Suppressor macrophage (primary cell): Measurements from ENCODE around the gene DENND10.
"Not testable (repeated sequence)": the region's sequence is repeated elsewhere in the genome, so short reads cannot be mapped to it uniquely, and the experiment has no call there.

Source experiments
- DNase-seq, 4 experiments: peaks; one replicate each; pipeline ENCODE4 v3.0.0-alpha.2; 2020 to 2022

The DENND10 gene

GRCh38 chr10:119098576-119098975 is 5.3 kb upstream of the DENND10 start:
- no peak for DNase-seq

- peak in 3 of 4 experiments; percentile 47 to 76 (median 55) for DNase-seq
Observed at GRCh38 chr10:119100434-119101238, 3.3 kb upstream of the DENND10 start.

- DNase-seq: no peak
Observed at GRCh38 chr10:119101366-119102098, 2.4 kb upstream of the DENND10 start.

GRCh38 chr10:119103241-119103902 is 541 bp upstream of the DENND10 start:
- no peak for DNase-seq

DNA sequence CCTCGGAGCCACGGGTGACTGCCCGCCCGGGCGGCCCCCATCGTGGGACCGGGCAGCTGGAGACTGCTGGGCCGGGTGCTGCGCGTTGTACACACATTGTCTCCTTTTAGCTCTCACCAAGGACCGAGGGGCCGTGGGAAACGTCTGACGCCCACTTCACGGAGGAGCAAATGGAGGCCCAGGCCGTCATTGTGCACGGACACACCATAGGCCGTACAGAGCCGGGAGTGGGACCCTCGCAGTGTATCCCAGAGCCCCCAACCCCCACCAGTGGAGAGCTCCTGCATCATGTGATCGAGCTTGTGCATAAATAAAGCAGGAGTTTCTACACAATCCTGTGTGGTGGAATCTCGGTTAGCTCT is 722 bp downstream of the DENND10 start:
- peak in 2 of 4 experiments; percentile 21 to 22 for DNase-seq

DNA sequence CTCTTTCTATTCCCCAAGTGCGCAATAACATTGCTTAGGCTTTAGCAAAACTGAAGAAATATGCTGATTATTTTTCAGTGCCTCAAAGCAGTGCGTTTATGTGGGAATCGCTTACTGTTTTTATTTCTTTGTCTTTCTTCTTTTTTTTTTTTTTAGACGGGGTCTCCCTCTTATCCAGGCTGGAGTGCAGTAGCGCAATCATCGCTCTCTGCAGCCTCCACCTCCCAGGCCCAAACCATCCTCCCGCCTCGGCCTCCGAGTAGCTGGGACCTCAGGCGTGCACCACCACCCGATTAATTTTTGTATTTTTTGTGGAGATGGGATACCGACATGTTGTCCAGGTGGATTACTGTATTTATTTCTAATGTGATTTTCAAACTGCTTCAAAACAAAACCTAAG is 1.2 kb downstream of the DENND10 start:
- no peak for DNase-seq

- not testable (repeated sequence) for DNase-seq
Observed at GRCh38 chr10:119105899-119106298, 2.0 kb downstream of the DENND10 start.

GRCh38 chr10:119107106-119107505 is 3.2 kb downstream of the DENND10 start:
- not testable (repeated sequence) for DNase-seq

DNA sequence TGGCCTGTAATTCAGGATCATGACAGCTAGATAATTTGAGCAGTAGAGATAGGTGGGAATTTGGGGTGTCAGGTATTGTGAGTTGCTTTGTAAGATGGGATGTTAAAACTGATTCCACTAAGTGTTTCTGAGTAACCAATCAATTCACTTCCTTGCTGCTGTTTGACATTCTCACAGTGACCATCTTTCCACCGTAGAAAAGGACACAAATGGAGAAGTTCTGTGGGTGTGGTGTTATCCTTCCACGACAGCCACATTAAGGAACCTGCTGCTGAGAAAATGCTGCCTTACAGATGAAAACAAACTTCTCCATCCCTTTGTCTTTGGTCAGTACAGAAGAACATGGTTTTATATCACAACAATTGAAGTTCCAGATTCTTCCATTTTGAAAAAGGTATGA is 3.9 kb downstream of the DENND10 start:
- peak; percentile 17 to 64 (median 40) for DNase-seq

DNA sequence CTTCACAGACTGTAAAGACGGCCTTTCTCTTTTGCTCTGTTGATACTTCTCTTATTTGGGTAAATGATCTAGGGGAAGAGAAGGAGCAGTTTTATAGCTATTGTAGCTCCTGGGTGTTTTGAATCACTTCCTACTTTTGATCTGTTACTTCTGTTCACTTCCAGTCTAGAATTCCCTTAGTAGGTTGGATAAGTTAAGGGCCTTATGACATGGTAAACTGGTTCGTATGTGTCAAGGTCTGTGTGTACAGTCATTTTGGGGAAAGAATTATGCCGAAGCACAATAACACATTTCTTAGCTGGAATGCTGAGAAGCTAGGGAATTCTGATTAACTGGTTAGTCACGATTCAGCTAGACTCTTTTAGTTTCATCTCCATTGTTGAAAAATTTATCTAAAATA is 8.1 kb downstream of the DENND10 start:
- DNase-seq: peak in 3 of 4 experiments; percentile 22 to 71 (median 68)

DNA sequence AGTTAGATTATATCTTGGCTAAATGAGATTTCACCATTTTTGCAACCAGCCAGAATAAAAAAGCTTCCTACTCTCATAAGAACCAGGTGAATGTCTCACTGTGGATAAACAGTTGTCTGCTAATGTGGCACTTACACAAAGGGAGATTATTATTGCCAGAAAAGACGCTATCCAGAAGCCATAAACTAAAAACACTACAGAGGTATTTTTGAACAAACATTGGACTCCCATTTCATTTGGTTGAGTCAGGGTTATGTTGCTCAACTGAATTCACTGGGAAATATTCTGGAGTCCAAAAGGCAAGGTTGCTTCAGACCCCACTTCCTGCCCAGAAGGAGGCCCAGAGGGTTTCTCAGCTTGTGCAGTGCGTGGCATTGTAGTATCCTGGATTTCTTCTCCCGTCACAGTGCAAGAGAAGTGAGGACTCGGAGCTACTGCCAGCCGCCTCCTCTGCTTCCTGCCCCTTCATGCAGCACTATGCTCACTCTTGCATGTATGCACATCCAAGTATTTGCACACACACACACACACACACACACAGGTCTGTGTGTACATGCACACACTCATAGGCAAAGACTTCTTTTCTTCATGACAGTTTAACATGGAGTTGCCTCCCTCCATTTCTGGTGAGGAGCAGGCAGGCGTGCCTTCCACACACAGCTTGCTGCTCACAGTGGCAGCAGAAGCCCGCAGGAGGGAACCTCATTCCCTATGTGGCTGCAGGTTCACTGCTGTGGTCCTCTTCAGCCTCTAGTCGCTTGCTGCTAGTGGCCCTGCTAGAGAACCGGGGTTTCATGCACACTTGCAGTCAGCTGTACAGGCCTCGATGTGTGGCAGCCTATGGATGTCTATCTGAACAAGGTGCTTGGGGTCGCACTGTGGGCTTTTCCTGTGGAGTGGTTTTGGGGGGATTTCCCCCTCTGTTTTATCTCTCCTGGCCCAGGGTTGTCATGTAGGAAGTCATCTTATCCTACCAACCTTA is 10.1 kb downstream of the DENND10 start:
- peak; percentile 77 to 85 (median 80) for DNase-seq

DNA sequence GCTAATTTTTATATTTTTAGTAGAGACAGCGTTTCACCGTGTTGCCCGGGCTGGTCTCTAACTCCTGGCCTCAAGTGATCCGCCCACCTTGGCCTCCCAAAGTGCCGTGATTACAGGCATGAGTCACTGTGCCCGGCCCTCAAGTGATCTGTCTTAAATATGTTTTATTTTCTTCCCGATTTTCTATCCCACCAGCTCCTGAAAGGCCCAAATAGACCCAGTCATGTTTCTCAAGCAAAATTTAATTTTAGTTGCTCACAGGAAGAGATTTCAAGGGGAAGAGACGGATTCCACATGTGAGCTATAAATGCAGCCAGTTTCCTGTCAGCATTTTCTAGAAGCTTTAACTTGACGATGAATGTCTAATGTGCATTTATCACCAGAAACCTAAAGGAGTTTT is 12.0 kb downstream of the DENND10 start:
- peak in 3 of 4 experiments; percentile 30 to 57 (median 53) for DNase-seq

DNA sequence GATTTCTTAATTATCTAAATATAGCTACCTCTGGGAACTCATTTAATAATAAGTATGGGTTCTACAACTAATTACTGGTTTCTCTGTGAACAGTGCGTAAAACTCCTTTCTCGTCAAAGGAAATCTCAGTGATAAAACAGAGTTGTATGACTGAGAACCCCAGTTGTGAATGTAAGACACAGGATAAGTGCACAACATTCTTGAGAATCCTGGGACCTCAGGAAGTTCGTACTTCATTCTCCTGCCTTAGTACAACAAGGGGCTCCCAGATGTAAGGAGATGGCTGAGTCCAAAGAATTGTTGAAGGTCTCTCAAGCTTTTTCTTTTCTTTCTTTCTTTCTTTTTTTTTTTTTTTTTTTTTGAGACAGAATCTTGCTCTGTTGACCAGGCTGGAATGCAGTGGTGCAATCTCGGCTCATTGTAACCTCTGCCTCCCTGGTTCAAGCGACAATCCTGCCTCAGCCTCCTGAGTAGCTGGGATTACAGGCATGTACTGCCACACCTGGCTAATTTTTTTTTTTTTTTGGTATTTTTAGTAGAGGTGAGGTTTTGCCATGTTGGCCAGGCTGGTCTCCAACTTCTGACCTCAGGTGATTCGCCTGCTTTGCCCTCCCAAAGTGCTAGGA is 12.5 kb downstream of the DENND10 start:
- DNase-seq: no peak

GRCh38 chr10:119118231-119118630 is 14.3 kb downstream of the DENND10 start:
- no peak for DNase-seq

DNA sequence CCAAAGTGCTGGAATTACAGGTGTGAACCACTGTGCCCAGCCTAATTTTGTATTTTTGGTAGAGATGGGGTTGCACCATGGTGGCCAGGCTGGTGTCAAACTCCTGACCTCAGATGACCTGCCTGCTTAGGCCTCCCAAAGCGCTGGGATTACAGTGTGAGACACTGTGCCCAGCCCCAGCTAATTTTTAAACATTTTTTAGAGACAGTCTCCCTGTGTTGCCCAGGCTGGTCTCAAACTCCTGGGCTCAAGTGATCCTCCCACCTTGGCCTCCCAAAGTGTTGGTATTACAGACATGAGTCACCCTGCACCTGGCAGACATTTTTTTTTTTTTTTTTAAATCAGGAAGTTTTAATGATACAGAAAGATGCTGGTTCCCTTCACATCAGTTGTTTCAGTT is 15.5 kb downstream of the DENND10 start:
- DNase-seq: no peak

DNA sequence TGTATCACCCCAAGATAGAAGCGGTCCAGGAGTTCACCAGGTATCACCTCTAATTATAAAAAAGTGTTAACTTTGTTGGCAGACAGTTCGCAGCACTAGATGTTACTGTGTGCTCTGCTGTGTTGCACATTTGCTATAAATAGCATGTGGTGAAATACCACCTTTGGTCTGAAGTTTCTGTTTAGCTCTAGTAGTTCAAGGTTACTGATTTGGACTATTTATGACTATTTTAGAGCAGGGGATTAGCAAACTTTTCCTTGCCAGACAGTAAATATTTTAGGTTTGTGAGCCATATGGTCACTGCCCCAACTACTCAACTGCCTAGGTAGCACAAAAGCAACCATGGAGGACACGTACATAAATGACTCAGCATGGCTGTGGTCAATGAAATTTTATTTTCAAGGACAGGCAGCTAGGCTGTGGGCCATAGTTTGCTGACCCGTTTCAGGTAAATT is 16.5 kb downstream of the DENND10 start:
- no peak for DNase-seq

GRCh38 chr10:119120875-119121274 is 17.0 kb downstream of the DENND10 start:
- no peak for DNase-seq

DNA sequence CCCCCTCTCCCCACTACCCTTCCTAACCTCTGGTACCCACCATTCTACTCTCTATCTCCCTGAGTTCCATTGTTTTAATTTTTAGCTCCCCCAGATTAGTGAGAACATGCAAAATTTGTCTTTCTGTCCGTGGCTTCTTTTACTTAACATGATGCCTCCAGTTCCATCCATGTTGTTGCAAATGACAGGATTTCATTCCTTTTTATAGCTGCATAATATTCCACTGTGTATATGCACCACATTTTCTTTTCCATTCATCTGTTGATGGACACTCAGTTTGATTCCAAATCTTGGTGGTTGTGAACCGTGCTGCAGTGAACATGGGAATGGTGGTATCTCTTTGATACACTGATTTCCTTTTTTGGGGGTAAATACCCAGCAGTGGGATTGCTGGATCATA is 22.0 kb downstream of the DENND10 start:
- no peak for DNase-seq

GRCh38 chr10:119129721-119130120 is 25.8 kb downstream of the DENND10 start:
- no peak for DNase-seq

- DNase-seq: peak; percentile 57 to 86 (median 68)
Observed at GRCh38 chr10:119131512-119132240, 27.8 kb downstream of the DENND10 start.
